Forelimb muscle (tissue), 1 donor: ENCODE results near the gene SLC16A9. TPM values are rescaled to one million over a fixed set of nuclear protein-coding genes. Genes with fewer than 3 reads are reported as not detected.

Experiments used
- DNase-seq: peaks from one replicate; pipeline ENCODE4 v3.0.0-alpha.2; 2013; ENCODE audit warnings: low read depth
- polyA plus RNA-seq: library from polyadenylated mRNA; unstranded; fragments of 120-200 nt; gene quantifications from one replicate; pipeline ENCODE4 v1.2.1, GENCODE V29; 2013; ENCODE audit not compliant: insufficient read length

The SLC16A9 gene
- polyA plus RNA-seq, 1 donor: 3.3 TPM

DNA sequence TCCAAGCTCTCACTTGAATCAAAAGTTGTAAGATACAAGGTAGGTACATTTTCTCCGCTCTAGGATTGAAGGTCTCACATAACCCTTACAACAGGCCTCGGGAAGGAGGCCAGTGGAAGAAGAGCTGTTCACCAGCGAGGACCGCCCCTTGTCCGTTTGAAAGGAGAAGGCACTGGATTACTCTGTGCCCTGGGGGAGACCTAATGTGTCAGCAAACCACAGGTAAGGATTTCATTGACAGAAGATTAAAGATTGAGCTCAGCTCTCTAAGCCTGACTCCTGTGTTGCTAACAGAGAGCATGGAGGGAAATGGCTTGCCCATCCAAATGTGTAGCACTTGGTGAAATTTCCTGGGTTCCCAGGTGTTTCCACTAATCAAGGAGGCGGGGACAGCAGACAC is 81.2 kb downstream of the SLC16A9 start:
- no peak for DNase-seq

DNA sequence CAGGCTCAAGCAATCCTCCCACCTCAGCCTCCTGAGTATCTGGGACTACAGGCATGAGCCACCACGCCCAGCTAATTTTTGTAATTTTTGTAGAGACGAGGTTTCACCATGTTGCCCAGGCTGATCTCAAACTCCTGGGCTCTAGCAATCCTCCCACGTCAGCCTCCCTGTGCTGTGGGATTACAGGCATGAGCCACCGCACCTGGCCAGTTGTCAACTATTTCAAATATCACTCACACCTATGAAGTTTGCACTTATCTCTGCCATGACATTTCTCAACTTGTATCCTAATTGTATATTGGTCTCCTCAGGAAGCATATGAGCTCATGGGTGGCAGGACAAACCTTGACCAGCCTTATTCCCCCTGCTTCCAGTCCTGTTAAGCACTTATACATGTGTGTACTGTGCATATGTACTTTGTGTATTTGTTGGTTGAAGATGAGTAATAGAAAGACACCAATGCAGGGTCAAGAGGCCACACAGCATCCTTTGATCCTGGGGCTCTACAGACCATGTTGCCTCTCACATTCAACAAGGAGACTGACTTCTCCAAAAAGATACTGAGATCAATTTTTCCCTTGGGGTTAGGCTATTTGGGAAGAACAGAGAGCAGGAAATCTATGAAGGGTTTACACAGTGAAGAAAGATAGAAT is 82.2 kb downstream of the SLC16A9 start:
- no peak for DNase-seq

DNA sequence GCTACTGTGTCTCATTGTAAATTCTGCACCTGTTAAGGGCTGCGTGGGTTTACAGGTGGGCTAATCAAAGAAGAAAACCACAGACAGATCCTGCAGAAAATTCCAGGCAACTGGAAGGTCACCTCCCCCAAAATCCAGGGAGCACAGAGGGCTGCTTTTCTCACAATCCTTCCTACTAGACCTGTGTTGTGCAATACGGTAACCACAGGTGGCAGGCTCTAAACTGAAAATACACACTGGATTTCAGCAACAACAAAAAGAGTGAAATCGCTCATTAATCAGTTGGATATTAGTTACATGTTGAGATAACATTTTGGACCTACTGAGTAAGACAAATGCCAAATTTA is 83.2 kb downstream of the SLC16A9 start:
- DNase-seq: no peak

DNA sequence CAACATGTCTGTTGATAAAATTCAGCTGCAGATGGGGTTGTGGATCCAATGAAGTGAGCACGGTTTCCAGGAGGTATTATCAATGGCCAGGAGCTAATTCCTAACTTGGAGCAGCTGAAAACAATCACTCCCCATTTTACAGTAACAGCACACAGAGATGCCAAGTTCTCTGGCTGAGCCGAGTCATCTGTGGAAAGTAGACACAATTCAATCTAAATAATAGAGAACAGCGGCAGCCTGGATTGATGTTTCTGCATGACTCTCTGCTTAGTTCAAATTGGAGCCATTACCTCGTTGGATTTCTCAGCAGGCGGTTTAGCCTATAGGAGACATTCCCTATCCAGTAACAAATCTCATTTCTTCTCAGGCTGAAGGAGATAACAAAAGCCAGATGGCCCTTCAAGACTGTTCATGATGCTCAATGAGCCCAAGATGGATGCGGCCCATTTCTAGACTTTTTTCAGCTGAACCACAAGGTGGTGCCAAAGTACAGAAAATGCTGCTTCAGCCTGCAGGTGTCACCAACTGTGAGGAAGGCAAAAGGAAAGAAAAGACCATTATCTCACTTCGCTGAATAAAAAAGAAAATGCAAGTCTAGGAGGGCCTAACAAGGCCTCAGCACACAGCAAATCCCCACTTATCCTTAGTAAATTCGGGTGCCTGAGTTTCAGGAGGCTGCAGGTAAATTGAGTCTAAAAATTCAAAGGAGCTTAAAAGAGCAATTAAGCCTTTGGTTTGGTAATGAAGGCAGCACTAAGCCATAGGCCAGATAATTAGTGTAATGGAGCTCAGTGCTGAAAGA is 83.7 kb downstream of the SLC16A9 start:
- peak; percentile 89 for DNase-seq

DNA sequence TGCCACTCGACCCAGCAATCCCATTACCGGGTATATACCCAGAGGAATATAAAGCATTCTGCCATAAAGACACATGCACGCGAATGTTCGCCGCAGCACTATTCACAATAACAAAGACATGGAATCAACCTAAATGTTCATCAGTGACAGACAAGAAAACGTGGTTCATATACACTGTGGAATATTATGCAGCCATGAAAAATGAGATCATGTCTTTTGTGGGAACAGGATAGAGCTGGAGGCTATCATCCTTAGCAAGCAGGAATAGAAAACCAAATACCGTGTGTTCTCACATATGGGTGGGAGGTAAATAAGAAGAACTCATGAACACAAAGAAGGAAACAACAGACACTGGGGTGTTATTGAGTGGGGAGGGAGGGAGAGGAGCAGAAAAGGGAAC is 84.7 kb downstream of the SLC16A9 start:
- no peak for DNase-seq

DNA sequence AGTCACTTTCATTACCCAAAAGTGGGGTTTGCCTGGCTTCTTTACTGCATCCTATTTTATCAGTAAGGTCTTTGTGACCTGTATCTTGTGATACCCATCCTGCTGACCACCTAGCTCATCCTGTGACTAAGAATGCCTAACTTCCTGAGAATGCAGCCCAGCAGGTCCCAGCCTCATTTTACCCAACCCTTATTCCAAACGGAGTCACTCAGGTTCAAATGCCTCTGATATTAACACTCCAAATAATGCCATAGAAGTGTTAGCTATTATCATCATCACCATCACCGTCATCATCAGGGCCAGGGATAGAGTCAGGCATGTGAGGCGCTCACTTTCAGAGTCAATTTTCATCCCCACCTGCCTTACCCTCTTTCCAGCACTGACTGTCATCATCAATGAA is 85.5 kb downstream of the SLC16A9 start:
- DNase-seq: no peak

DNA sequence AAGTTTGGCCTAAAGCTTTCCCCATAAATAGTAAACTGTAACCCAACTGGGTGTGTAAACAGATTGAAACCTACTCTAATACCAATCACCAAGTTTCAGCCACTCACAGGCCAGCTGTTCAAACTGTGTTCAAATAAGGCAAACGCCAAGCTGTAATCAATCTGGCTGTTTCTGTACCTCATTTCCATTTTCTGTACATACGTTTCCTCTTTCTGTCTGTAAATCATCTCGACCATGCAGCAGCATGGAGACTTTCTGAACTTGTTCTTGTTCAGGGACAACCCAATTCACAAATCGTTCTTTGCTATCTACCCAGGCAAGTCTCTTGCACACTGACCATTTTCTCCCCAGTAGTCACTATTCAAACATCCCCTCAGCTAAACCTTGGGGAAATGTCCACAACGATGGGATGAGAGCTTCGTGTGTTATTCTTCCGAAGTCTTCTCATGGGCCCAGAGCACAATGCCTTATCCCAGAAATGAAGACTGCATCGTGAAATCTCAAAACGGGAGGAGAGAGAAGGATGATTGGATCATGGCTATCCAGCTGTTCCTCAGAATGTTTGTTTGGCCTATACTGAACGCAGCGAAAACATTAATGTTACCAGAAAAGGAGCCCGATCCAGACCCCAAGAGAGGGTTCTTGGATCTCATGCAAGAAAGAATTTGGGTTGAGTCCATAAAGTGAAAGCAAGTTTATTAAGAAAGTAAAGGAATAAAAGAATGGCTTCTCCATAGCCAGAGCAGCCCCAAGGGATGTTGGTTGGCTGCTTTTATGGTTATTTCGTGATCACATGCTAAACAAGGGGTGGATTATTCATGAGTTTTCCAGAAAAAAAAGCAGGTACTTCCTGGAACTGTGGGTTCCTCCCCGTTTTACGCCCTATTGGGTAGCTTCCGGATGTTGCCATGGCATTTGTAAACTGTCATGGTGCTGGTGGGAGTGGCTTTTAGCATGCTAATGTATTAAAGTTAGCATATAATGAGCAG is 86.2 kb downstream of the SLC16A9 start:
- DNase-seq: peak; percentile 87

DNA sequence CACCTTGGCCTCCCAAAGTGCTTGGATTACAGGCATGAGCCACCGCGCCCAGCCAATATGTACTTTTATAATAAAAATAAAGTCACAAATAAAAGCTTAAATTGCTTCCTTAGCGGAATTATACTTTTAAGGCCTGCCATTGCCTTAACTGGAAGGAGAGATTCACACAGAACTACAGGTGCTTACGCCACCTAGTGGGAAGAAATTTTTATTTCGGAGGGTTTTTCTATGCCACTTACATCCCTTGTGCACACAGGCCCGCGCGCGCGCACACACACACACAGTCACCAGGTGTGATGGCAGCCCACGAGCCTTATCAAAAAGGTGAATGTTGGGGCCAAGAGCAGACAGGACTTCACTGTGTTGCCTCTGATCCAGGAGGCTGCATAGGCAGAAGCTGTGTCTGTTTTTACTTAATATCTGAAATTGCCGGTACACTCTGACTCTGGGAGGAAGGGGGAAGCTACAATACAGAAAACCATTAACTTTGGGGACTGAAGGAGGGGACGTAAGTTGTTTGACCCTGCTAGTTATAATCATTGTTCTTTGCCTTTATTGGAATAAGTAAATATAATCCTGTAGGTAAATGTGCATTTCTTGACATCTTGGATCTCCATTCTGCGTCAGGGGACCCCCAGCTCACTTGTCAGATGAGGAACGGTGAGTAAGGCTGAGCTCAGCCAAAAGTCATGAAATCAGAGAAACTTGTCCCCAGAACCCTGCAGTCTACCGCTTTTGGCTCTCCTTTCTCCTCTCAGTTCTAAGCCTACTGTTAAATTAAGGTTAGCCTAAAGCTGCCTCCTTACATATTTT is 87.1 kb downstream of the SLC16A9 start:
- no peak for DNase-seq

DNA sequence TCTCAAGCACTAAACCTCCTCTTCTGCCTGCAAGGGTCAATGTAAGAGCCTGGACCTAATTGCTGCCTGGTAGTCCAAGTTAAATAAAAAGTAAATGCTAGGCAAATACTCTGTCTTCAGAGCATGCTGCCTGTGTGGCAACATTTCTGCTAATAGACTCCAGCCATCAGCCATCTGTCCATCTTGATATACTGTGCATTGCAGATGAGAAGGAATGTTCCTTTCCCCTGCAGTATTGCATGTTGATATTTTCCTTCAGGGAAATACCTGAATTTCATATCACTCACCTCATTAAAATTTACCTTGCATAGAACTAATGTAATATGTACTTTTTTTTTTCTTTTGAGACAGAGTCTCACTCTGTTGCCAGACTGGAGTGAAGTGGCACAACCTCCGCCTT is 87.9 kb downstream of the SLC16A9 start:
- DNase-seq: no peak

DNA sequence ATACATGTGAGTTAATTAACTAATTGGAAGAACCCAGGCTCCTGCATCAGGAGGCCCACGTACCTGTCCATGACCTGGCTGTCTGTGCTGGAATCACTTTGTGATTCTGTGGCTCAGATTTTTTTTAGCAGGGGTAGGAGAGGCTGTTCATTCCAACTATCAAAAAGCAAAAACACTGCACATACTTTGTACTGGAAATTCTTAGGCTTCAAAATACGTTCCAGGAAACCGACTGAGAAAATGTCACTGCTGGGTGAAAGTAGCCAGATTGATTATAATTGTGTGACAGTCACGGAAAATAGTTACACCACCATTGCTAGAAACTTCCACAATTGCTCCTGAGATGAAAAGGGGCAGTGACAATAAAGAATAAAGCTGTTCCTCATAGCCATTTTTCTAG is 91.0 kb downstream of the SLC16A9 start:
- DNase-seq: no peak

DNA sequence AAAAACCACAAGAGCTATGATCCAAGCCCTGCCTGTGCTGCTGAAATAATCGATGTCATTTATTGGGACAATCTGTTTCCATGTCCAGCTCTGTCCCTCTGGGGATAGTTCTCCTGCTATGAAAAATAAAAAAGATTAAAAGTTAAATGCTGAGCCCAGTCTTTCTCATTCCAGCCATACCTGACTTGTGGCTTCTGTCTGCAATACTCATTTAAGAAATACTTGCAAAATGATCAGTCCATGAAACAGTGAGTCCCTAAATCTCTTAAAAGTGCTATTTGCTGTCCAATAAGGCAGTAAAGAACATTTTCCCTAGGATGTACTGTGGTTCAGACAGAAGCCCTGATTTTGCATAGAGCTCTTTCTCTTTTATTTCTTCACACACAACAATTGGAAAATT is 91.7 kb downstream of the SLC16A9 start:
- DNase-seq: no peak

DNA sequence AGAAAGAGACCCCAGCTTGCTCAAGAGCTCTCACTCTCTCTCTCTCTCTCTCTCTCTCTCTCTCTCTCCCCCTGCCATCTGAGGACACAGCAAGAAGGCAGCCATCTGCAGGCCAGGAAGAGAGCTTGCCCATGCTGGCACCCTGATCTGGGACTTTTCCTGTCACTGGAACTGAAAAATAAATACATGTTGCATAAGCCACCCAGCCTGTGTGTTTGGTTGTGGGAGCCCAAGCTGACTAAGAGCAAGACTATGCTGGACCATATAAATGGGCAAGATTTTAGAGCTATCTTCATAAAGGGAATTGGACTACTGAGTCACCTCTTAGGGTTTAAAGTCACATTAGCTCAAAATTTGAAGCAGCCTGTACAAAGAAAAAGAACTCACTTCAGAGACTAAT is 98.6 kb downstream of the SLC16A9 start:
- no peak for DNase-seq

DNA sequence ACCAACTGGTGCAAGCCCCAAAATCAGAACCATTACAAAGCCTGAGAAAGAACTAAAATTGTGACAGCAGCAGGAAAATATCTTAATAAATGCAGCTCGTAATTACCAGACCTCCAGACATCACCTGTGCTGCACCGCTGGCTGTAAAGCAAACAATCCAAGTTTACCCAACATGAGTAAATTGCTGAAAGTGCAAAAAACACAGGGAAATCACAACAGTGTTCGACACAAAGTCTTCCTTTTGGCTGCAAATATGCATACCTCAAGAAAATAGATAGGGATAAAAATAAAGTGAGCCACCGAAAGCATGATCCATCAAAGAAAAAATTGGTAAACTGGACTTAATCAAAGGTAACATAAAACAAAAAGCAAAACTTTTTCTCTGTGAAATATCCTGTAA is 101.7 kb downstream of the SLC16A9 start:
- DNase-seq: no peak

DNA sequence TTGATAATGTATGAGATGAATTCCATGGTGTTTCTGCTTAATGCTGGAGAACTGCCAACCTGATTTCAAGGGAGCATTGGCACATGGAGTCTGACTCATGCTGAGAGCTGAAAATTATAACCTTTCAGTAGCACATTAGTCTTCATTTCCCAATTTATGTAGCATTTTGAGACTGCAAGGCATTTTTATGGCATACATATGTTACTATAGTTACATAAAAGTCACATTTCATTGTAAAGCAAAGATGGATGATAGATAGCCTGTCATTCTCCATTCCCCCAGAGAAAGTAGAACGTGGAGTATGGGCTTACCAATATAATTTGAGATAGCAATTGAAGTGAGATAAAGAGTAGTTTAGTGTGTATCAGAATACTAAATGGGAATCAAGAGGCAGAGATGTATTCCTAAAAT is 103.1 kb downstream of the SLC16A9 start:
- DNase-seq: no peak

DNA sequence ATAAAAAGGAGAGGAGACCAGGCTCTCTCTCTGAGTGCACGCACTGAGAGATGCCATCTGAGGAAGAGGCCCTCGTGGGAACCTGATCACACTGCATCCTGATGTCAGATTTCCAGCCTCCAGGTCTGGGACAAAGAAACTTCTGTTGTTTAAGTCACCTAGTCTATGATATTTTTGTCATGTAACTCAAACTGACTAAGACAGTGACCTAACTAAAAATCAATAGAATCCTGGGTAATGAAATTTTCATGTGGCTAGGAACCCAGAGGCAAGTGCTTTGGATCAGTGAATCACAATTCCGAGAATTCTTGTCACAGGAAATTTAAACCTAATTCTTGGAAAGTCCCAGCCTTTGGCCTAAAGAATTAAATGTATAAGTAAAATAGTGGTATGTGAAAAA is 107.7 kb downstream of the SLC16A9 start:
- no peak for DNase-seq

Other genes starting within 250 kb of the SLC16A9 start
- gene MRLN, start 43.6 kb upstream of the SLC16A9 start, polyA plus RNA-seq: 175 TPM
- gene CCDC6, start 196.7 kb upstream of the SLC16A9 start, polyA plus RNA-seq: 17.6 TPM